ENCODE data around the gene DDX56. TPM values are rescaled to one million over a fixed set of nuclear protein-coding genes. Genes with fewer than 3 reads are reported as not detected.

Gene DDX56
- total and polyA plus RNA-seq, 2 of the 13 experiments (the other 11 are each of a cell fraction or from before 2014, with no cell fraction given) = 82.6 to 120 TPM

DNA sequence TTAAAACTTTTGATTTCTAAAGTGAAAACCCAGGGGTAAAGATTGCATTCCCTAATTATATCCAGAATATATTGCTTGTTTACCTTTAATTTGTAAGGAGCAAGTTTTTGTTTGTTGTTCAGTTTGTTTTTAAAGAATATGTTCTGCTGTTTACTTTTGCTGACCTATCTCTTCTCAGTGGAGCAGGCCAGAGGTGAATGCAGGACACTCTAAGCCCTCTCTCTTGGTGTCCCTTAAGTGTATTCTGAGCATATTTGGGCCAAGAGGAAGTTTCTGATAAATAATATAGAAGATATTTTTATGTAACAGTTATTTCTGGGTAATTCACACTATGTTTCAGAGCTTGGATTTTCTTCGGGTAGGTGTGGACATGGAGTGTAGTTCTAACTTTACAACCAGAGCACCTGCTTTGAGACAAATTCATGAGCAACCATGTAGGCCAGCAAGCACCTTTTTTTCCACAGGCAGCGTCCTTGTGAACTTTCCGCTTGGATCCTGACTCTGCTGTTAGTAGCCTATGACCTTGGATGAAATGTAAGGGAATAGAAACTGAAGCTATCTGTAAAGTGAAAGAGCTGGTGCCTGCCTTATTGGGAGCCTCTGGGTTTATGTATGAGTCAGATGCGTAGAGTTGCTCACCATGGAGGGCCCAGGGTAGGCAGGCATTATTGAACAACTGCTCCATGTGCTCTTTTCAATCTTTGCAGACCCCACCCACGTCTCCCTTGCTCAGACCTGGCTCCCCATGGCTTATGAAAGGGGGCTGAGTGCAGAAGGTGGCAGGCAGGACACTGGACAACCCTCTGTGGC, 48.8 kb upstream of the DDX56 start (continued):
- TF ChIP-seq JUN (CRISPR knock-in tag; IDR thresholded peaks at IDR 0.05) = no peak
- no peak for TF ChIP-seq ZNF3 (CRISPR knock-in tag; IDR thresholded peaks at IDR 0.05)
- TF ChIP-seq ZC3H13 (CRISPR knock-in tag; IDR thresholded peaks at IDR 0.05) = no peak
- TF ChIP-seq, protein P1, sequence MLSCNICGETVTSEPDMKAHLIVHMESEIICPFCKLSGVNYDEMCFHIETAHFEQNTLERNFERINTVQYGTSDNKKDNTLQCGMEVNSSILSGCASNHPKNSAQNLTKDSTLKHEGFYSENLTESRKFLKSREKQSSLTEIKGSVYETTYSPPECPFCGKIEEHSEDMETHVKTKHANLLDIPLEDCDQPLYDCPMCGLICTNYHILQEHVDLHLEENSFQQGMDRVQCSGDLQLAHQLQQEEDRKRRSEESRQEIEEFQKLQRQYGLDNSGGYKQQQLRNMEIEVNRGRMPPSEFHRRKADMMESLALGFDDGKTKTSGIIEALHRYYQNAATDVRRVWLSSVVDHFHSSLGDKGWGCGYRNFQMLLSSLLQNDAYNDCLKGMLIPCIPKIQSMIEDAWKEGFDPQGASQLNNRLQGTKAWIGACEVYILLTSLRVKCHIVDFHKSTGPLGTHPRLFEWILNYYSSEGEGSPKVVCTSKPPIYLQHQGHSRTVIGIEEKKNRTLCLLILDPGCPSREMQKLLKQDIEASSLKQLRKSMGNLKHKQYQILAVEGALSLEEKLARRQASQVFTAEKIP (CRISPR knock-in tag; IDR thresholded peaks at IDR 0.05; ENCODE audit: borderline replicate concordance) = no peak
- no peak for TF ChIP-seq ZBTB7B (CRISPR knock-in tag; IDR thresholded peaks at IDR 0.05)
- TF ChIP-seq ZNF7 (CRISPR knock-in tag; IDR thresholded peaks at IDR 0.05) = no peak
- no peak for TF ChIP-seq ZNF776 (CRISPR knock-in tag; IDR thresholded peaks at IDR 0.05)
- TF ChIP-seq EP300 (IDR thresholded peaks at IDR 0.05; ENCODE audit: low read depth in 2 of 2, low read length in 2 of 2) = no peak
- no peak for TF ChIP-seq EP300 (CRISPR knock-in tag; IDR thresholded peaks at IDR 0.05; ENCODE audit: borderline replicate concordance)
- TF ChIP-seq RBFOX2 (IDR thresholded peaks at IDR 0.05; ENCODE audit: low read depth, low read length) = no peak
- TF ChIP-seq, protein P2, sequence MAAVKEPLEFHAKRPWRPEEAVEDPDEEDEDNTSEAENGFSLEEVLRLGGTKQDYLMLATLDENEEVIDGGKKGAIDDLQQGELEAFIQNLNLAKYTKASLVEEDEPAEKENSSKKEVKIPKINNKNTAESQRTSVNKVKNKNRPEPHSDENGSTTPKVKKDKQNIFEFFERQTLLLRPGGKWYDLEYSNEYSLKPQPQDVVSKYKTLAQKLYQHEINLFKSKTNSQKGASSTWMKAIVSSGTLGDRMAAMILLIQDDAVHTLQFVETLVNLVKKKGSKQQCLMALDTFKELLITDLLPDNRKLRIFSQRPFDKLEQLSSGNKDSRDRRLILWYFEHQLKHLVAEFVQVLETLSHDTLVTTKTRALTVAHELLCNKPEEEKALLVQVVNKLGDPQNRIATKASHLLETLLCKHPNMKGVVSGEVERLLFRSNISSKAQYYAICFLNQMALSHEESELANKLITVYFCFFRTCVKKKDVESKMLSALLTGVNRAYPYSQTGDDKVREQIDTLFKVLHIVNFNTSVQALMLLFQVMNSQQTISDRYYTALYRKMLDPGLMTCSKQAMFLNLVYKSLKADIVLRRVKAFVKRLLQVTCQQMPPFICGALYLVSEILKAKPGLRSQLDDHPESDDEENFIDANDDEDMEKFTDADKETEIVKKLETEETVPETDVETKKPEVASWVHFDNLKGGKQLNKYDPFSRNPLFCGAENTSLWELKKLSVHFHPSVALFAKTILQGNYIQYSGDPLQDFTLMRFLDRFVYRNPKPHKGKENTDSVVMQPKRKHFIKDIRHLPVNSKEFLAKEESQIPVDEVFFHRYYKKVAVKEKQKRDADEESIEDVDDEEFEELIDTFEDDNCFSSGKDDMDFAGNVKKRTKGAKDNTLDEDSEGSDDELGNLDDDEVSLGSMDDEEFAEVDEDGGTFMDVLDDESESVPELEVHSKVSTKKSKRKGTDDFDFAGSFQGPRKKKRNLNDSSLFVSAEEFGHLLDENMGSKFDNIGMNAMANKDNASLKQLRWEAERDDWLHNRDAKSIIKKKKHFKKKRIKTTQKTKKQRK (IDR thresholded peaks at IDR 0.05; ENCODE audit: low read length) = no peak
- no peak for TF ChIP-seq SIX1 (CRISPR knock-in tag; IDR thresholded peaks at IDR 0.05; ENCODE audit: borderline replicate concordance)
- TF ChIP-seq ETV6 (CRISPR knock-in tag; conservative IDR thresholded peaks at IDR 0.05) = no peak
- TF ChIP-seq BORCS8-MEF2B (CRISPR knock-in tag; IDR thresholded peaks at IDR 0.05) = 0 out of 2 replicates have a peak, but pooled peaks have one; percentile 25
- TF ChIP-seq, protein P3, sequence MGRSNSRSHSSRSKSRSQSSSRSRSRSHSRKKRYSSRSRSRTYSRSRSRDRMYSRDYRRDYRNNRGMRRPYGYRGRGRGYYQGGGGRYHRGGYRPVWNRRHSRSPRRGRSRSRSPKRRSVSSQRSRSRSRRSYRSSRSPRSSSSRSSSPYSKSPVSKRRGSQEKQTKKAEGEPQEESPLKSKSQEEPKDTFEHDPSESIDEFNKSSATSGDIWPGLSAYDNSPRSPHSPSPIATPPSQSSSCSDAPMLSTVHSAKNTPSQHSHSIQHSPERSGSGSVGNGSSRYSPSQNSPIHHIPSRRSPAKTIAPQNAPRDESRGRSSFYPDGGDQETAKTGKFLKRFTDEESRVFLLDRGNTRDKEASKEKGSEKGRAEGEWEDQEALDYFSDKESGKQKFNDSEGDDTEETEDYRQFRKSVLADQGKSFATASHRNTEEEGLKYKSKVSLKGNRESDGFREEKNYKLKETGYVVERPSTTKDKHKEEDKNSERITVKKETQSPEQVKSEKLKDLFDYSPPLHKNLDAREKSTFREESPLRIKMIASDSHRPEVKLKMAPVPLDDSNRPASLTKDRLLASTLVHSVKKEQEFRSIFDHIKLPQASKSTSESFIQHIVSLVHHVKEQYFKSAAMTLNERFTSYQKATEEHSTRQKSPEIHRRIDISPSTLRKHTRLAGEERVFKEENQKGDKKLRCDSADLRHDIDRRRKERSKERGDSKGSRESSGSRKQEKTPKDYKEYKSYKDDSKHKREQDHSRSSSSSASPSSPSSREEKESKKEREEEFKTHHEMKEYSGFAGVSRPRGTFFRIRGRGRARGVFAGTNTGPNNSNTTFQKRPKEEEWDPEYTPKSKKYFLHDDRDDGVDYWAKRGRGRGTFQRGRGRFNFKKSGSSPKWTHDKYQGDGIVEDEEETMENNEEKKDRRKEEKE (IDR thresholded peaks at IDR 0.05) = no peak
- TF ChIP-seq ZFY (CRISPR knock-in tag; IDR thresholded peaks at IDR 0.05) = peak; percentile 37; the same call in 1 of the 2 replicates
- TF ChIP-seq, protein P4, sequence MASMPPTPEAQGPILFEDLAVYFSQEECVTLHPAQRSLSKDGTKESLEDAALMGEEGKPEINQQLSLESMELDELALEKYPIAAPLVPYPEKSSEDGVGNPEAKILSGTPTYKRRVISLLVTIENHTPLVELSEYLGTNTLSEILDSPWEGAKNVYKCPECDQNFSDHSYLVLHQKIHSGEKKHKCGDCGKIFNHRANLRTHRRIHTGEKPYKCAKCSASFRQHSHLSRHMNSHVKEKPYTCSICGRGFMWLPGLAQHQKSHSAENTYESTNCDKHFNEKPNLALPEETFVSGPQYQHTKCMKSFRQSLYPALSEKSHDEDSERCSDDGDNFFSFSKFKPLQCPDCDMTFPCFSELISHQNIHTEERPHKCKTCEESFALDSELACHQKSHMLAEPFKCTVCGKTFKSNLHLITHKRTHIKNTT (CRISPR knock-in tag; IDR thresholded peaks at IDR 0.05) = no peak
- no peak for TF ChIP-seq ZNF235 (CRISPR knock-in tag; IDR thresholded peaks at IDR 0.05; ENCODE audit: borderline replicate concordance)
- no peak for TF ChIP-seq NR2C2 (CRISPR knock-in tag; IDR thresholded peaks at IDR 0.05; ENCODE audit: borderline replicate concordance)
- no peak for TF ChIP-seq ZNF749 (CRISPR knock-in tag; IDR thresholded peaks at IDR 0.05; ENCODE audit: borderline replicate concordance)
- no peak for TF ChIP-seq SP4 (CRISPR knock-in tag; IDR thresholded peaks at IDR 0.05)
- TF ChIP-seq TCF7L2 (IDR thresholded peaks at IDR 0.05; ENCODE audit: low read depth, low read length) = no peak

Data from HepG2 (cell line).